Left renal cortex interstitium (tissue), 4 donors: ENCODE data around the gene C16orf96. TPM values are rescaled to one million over a fixed set of nuclear protein-coding genes. Genes with fewer than 3 reads are reported as not detected.

Source experiments
- DNase-seq, 4 donors: peaks; one replicate each; pipeline ENCODE4 v3.0.0-alpha.2; 2013; ENCODE audit warnings: low read depth in 4 of 4, low spot score in 2 of 4, missing footprints in 1 of 4
- polyA plus RNA-seq, 4 donors: library from polyadenylated mRNA; unstranded; fragments of 120-200 nt; gene quantifications; one replicate each; pipeline ENCODE4 v1.2.1, GENCODE V29; 2013; ENCODE audit not compliant: insufficient read length in 4 of 4

The C16orf96 gene
- polyA plus RNA-seq, 4 donors, result 0.23 to 0.43 (median 0.31) TPM

DNA sequence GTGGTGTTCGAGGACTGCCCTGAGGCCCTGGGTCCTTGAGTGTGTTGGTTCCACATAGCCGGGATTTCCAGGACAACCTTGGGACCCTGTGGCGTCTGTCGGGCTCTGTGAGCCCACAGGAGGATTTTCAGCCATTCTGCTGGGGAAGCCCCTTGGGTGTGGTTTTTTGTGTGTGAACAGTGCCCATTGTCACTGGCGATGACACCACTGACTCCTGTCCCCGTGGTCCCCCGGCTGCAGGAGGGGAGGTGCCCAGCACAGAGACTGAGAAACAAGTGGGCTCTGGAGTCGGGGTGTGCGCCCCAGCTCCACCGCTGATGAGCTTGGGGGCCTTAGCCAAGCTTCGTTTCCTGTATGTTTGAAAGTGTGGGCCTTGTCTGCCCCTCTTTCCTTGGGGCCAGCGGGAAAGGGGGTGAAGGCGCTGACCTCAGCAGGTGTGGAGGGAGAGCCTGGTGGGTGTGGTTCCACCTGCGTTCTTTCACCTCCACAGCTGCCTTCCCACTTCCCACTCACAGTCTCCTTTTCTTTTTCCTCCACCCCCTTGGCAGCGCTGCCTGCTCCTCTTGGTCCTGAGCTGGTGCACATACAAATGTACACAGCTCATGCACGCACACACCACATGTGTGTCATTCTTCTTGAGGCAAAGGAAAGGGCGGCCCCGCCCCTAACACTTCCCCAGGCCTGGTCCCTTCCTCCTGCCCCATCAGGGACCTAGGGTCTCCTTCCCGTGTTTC lies 84.6 kb downstream of the C16orf96 start:
- DNase-seq, result no peak

GRCh38 chr16:4641306-4641687 lies 85.2 kb downstream of the C16orf96 start:
- no peak for DNase-seq

DNA sequence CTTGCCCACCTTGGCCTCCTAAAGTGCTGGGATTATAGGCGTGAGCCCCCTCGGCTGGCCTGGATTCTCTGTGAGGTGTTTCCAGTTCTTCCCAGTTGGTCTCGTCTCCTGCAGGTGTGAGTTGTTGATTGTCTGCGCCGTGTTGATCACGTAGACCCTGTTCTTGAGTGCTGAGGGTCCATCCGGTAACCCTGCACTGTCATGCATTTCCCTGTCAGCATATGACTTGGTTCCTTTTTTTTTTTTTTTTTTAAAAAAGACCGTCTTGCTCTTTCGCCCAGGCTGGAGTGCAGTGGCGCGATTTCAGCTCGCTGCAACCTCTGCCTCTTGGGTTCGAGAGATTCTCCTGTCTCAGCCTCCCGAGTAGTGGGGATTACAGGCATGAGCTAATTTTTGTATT lies 85.8 kb downstream of the C16orf96 start:
- DNase-seq, result no peak

DNA sequence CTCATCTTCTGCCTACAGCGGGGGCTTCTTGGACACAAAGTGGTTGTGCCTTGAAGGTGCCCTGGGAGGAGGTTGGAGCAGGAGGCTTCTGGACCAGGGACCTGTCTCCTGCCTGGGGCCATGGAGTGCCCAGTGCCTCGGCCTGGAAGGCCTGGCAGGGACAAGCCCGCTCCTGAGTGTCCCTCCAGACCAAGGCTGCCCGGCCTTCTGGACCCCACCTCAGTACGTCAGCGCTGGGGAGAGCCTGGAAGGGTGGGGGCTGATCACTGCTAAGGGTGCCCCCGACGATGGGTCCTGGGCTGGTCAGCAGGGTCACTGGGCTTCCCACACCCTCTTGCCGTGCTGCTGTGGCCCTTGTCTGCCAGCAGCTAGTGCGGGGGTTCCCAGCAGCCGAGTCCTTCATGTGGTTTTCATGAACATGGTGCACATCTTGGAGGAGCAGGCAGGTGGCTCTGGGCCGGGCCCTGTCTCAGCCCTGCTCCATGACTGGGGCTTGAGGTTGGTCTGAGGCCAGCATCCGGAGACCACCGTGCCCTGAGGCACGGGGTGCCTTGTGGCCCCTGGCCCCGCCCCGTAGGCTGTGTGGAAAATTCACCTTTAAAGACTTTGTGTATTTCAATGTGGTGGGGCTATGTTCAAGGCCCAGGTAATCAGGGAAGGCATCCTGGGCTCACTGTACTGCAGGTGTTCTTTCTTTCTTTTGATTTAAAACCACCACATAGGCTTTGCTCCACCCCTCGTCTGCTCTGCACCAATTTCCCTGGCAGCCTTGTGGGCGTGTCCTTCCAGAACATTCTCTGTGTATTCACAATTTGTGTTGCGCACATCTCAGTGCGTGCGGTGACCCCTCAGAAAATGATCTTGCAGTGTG lies 90.9 kb downstream of the C16orf96 start:
- DNase-seq, result no peak

GRCh38 chr16:4647644-4647980 lies 91.5 kb downstream of the C16orf96 start:
- DNase-seq, result no peak

DNA sequence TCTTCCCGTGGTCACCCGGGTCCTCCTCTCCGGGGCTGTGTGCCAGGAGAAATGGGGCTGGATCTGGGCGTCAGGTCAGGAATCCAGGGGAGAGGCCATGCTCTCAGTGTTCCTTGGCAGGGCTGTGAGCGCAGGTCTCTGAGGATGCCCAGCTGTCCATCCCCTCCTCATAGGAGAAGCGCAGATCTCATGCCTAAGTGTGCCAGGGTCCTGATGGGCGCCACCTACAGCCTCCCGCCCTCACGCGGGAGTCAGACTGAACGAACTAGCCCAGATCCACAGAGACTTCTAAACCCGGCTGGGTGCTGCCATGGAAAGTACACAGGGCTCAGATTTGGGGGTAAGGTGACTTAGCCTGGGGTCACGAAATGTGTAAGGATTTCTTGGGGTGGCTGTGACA lies 92.8 kb downstream of the C16orf96 start:
- DNase-seq, result no peak

DNA sequence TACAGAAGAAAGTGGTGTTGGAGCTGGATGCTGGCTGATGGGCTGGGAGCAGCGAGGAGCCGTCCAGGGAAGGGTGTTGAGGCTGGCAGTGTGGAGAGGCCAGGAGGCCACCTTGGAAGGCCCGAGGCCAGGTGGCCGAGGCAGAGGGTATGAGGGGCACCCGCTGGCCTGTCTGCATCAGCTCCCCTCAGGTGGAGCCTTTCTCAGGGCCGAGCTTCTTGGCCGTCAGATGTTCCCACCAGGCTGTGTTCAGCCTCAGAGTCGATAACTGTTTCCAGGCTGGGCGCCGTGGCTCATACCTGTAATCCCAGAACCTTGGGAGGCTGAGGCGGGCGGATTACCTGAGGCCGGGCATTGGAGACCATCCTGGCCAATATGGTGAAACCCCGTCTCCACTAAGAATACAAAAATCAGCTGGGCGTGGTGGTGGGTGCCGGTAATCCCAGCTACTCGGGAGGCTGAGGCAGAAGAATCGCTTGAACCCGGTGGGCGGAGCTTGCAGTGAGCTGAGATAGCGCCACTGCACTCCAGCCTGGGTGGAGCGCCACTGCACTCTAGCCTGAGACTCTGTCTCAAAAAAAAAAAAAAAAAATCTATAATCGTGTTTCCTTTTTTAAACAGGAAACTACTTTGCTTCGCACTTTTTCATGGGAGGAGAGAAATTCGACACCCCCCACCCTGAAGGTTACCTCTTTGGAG lies 93.8 kb downstream of the C16orf96 start:
- no peak for DNase-seq

Other genes starting within 250 kb of the C16orf96 start
- 10 to 100 TPM; 32.5 to 59.1 (median 48.3) TPM for gene GLIS2, start 240.3 kb upstream of the C16orf96 start, polyA plus RNA-seq
- gene PAM16, start 205.0 kb upstream of the C16orf96 start, polyA plus RNA-seq, result 10 to 100 TPM; 16.7 to 34.2 (median 30.6) TPM
- gene VASN, start 184.5 kb upstream of the C16orf96 start, polyA plus RNA-seq, result 10 to 100 TPM; 33.7 to 76.0 (median 60.9) TPM
- 10 to 100 TPM; 14.1 to 24.9 (median 21.6) TPM for gene CORO7, start 139.7 kb upstream of the C16orf96 start, polyA plus RNA-seq
- 10 to 100 TPM; 36.4 to 47.8 (median 40.1) TPM for gene DNAJA3, start 130.5 kb upstream of the C16orf96 start, polyA plus RNA-seq
- gene NMRAL1, start 81.7 kb upstream of the C16orf96 start, polyA plus RNA-seq, result 10 to 100 TPM; 37.7 to 50.6 (median 44.1) TPM
- gene HMOX2, start 79.9 kb upstream of the C16orf96 start, polyA plus RNA-seq, result 10 to 100 TPM; 48.9 to 56.0 (median 53.3) TPM
- gene CDIP1, start 17.6 kb upstream of the C16orf96 start, polyA plus RNA-seq, result 10 to 100 TPM; 28.0 to 30.7 (median 30.6) TPM
- gene UBALD1, start 58.5 kb downstream of the C16orf96 start, polyA plus RNA-seq, result 10 to 100 TPM in 3 of 4 donors, 1 to 10 TPM in 1; 10.0 to 30.7 (median 23.6) TPM
- gene MGRN1, start 68.5 kb downstream of the C16orf96 start, polyA plus RNA-seq, result 10 to 100 TPM; 38.4 to 71.1 (median 61.0) TPM
- 10 to 100 TPM; 37.0 to 66.3 (median 49.7) TPM for gene NUDT16L1, start 137.2 kb downstream of the C16orf96 start, polyA plus RNA-seq
- gene ANKS3, start 177.9 kb downstream of the C16orf96 start, polyA plus RNA-seq, result 10 to 100 TPM; 18.2 to 38.7 (median 30.3) TPM
- 1 to 10 TPM; 2.0 to 3.5 (median 2.4) TPM for gene DNAAF8, start 178.2 kb downstream of the C16orf96 start, polyA plus RNA-seq
- 10 to 100 TPM; 12.7 to 25.8 (median 16.2) TPM for gene ZNF500, start 210.8 kb downstream of the C16orf96 start, polyA plus RNA-seq
- under 1 TPM in 2 of 4 donors, not detected in 2; 0.19 to 0.30 TPM for gene SEPTIN12, start 232.0 kb downstream of the C16orf96 start, polyA plus RNA-seq
- gene SMIM22, start 239.0 kb downstream of the C16orf96 start, polyA plus RNA-seq, result 10 to 100 TPM in 3 of 4 donors, 1 to 10 TPM in 1; 9.6 to 12.4 (median 11.3) TPM
- 10 to 100 TPM; 29.8 to 58.2 (median 40.9) TPM for gene ROGDI, start 246.3 kb downstream of the C16orf96 start, polyA plus RNA-seq